Cardiac septum (tissue), 1 donor: ENCODE data around the gene SYT17. TPM values are rescaled to one million over a fixed set of nuclear protein-coding genes. Genes with fewer than 3 reads are reported as not detected.

Experiments used
- DNase-seq: peaks from one replicate; pipeline ENCODE4 v3.0.0-alpha.2; 2020; ENCODE audit warnings: low spot score
- intact Hi-C: fragments of 100-400 bp; cut with DNase I; formaldehyde crosslinking; loops from one replicate; pipeline ENCODE4 v1.14.0; 2022
- total RNA-seq: library from RNA; stranded (reverse); fragmentation: NEBNext Ultra II Directional; extraction: Animal tissue kit (Norgen Biotek cat#: 25700); gene quantifications from one replicate; pipeline ENCODE4 v1.2.1, GENCODE V29; 2021
- donor health status: DM: no; HTN: no; CAD: no.

Gene SYT17
- total RNA-seq, 1 donor from 2014 or later: 0.81 TPM

DNA sequence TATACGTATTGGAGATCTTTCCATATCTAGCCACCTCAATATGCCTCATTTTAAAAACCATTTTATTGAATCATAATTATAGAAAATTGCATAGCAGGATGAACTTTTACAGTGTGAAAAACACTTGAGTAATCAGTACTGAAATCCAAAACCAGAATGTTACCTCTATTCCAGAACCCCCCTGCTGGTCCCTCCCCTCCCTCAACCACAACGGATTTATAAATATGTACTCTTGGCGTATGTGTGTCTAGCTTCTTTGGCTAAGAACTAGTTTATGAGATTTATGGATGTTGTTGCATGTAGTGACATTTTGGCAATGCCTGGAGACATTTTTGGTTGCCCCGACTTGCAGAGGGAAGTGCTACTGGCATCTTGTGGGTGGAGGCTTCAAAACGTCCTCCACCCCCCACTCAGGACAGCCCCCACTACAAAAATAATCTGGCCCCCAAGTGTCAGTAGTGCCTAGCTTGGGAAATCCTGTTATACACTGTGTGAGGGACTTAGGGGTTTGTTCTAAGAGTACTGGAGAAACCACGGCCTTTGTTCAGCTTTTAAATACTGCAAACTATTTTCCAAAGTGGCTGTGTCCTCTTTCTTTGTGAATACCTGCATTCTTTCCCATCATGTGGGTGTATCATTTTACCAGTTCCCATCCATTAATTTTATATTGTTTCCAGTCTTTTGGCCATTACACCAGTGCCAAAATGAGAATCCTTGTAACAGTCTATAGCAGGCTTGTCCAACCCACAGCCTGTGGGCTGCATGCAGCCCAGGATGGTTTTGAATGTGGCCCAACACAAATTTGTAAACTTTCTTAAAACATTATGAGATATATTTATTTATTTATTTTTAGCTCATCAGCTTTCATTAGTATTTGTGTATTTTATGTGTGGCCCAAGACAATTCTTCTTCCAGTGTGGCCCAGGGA, 30.6 kb upstream of the SYT17 start:
- intact Hi-C loops: no loop called here
- DNase-seq: no peak

DNA sequence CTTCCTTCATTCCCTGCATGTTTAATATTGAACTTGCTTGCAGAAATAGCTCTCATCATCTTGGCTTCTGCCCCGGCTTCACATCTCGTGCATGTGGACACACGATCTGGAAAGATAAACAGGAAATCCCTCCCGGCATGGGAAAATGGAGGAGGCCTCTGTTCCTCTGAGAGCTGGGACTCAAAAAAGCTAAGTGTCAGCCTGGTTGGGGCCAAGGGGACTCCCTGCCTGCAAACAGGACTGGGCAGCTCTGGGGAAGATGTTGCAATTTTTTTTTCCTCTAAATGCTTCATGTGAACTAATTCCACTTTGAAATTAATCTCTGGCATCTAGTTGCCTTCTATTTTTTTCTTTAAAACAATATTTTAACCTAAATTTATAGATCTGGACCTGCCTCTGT, 29.4 kb upstream of the SYT17 start:
- intact Hi-C loops: no loop called here

DNA sequence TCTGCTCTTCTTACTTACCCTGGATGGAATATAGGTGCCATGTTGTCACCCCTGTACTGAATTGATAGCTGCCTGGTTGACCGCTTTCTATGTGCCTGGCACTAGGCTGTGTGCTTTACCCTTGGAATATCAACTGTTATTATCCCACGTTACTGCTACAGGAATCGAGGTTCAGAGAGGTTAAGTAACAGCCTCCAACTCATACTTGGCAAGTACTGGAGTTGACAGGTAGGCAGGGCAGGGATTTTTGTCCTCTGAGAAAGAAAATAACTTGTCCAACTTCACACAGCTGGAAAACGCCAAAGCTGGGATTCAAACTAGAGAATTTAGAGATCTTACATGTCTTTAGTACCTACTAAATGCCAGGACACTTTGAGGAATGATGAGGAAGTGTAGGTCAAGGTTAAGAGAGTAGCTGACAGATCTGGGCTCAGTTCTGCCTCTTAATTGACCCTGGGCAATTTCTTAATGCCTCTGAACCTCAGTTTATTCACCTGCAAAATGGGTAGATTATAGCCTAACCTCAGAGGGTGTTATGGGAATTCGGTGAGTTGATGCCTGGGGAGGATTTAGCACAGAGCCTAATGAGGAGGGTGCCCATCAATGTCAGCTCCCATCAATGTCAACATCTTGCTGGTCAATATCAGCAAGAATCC, 28.5 kb upstream of the SYT17 start:
- intact Hi-C loops: no loop called here
- DNase-seq: no peak

More for the DNA sequence above, 29.4 kb upstream of the SYT17 start:
- DNase-seq: no peak

DNA sequence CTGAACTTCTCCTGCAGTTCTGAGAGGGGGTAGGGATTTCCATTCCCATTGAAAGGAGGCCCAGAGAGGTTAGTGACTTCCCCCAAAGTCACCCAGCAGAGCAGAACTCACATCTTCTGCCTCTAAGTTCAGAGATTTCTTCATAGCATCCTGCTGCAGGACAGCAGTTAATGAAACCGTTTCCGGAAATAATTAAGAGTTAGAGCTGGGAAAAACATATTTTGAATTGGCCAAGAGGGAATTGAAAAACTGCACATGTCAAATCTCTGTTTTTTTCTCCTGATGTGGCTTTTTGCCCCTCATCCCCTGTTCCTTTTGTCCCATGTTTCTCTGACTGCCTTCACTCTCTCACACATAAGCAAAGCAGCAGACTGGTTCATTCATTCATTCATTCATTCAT, 27.6 kb upstream of the SYT17 start:
- no peak for DNase-seq
- intact Hi-C loops: no loop called here

DNA sequence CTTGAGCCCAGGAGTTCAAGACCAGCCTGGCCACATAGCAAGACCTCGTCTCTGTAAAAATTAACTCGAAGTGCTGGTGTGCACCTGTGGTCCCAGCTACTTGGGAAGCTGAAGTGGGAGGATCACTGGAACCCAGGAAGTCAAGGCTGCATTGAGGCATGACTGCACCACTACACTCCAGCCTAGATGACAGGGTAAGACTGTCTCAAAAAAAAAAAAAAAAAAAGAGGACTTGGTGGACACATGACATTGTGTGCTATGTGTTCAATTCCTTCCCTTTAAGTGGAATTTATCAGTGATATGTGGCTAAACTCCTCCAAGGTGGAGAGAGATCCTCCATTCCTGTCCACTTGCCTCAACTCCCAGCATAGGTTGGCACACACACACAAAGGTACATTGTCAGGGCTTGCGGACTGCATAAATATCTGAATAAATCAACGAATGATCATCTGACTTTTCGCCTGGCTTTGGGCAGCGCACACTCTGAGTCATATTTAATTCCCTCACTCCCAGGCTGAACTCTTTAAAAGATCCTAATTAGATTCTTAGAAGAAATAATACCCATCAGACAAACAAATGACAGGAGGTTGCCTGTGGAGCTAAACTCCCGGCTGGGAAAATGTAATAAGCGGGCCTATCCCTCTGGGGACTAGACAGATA, 25.0 kb upstream of the SYT17 start:
- intact Hi-C loops: no loop called here
- DNase-seq: no peak

DNA sequence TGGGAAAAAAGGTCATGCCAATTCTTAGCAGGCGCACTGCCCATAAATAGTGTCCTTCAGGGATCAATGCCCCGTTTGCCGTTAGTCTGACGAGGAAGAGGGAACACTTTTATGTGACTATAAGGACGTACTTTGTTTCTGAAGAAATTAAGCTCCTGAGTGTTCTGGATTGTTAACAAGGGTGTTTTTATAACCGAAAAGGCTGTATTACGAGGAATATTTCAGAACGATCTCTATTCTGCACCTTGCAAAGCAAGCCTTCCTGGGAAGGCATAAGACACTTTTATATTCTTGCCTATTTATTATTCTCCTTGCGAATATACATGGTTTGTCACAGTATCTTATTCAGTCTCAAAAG, 24.5 kb upstream of the SYT17 start:
- no peak for DNase-seq
- intact Hi-C loops: no loop called here

DNA sequence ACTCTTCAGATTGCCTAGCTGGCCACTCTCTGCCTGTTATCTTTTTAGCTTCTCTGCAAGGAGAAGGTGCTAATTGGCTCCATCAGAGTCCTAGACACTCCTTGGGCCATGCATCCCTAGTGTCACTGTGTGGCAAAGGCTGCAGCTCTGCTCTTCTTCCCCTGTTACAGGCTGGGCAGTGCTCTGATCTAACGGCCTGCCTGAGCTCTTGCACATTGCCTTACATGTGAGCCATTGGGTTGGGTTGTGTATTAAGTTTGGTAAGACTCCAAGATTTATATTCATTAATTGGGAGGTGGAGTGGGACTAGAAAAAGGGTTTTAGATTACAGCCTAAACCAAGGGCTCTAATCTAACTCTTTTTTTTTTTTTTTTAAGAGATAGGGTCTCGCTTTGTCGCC, 23.0 kb upstream of the SYT17 start:
- intact Hi-C loops: no loop called here
- DNase-seq: no peak

DNA sequence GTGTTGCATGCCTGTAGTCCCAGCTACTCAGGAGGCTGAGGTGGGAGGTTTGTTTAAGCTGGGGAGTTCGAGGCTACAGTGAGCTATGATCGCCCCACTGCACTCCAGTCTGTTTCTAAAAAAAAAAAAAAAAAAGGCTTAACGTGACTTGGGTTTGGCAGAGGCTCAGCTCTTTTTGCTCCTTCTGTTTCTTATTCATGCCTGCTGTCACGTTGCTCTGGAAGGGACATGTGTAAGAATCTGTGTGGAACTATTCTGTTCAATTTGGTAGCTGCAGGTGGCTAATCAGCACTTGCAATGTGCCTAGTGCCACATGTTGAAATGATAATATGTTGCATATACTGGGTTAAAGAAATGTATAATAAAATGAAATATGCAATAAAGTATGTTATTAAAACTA, 20.9 kb upstream of the SYT17 start:
- DNase-seq: no peak
- intact Hi-C loops: no loop called here

DNA sequence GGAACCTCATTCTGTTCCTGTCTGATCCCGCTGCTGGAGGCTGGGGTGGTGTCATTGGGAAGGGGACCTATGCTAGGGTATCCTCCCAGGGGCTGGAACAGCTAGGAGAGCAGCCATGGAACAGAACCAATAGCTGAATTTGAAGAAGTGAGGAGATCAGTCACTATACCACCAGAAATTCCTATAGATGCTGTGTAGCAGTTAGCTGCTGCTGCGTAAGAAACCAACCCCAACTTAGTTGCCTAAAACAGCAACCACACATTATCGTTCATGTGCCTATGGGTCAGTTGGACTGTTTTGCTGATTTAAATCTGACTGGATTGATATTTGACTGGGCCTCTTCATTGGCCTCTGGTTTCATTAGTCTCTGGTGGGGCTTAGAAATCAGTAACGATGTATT, 20.4 kb upstream of the SYT17 start:
- no peak for DNase-seq
- intact Hi-C loops: no loop called here

DNA sequence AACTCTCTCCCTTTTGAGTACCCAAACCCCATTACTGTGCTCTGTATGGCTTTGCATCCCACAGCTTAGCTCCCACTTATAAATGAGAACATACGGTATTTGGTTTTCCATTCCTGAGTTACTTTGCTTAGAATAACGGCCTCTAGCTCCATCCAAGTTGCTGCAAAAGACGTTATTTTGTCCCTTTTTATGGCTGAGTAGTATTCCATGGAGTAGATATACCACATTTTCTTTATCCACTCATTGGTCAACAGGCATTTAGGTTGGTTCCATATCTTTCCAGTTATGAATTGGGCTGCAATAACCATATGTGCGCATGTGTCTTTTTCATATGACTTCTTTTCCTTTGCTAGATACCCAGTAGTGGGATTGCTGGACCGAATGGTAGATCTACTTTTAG, 19.9 kb upstream of the SYT17 start:
- no peak for DNase-seq
- intact Hi-C loops: no loop called here

DNA sequence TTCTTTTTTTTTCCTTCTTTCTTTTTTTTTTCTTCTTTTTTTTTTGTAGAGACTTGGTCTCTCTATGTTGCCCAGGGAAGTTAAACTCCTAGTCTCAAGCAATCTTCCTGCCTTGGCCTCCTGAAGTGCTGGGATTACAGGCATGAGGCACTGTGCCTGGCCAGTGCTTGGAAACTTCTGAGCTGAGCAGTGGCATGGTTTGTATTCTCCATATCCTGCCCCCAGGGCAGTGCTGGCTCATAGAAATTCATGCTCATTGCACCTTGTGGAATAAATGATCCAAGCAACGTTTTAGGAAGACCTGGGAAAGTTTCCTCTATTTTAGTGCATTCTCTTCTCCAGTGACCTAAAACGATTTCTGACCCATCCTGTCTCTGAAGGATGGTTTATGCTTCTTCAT, 16.7 kb upstream of the SYT17 start:
- intact Hi-C loops: no loop called here
- no peak for DNase-seq

DNA sequence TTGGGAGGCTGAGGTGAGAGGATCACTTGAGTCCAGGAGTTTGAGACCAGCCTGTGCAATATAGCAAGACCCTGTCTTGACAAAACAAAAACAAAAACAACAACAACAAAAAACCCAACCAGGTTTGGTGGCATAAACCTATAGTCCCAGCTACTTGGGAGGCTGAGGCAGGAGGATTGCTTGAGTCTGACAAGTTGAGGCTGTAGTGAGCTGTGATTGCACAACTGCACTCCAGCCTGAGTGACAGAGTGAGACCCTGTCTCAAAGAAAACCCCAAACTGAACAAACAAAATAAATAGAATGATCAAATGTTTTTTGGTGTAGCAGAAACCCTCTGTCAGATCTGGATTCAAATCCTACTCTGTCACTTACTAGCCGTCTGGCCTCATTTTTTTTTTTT, 16.0 kb upstream of the SYT17 start:
- DNase-seq: no peak
- intact Hi-C loops: no loop called here

DNA sequence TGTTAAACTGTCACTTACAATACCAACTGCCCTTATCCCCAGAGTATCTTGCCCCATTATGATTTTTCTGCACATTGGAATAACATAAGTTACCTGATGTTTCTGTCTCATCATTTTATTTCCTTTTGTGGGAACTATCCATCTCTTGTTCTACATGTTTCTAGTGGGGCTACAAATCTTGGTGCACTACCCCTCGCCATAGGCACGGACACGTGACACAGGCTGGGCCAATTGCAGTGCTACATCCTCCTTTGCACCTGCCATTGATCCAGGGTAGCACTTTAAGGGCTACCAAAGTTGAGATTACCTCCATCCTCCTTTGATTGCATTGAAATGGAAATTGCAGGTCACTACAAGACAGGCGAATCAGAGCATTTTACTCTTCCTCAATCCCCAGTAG, 14.2 kb upstream of the SYT17 start:
- no peak for DNase-seq
- intact Hi-C loops: no loop called here

DNA sequence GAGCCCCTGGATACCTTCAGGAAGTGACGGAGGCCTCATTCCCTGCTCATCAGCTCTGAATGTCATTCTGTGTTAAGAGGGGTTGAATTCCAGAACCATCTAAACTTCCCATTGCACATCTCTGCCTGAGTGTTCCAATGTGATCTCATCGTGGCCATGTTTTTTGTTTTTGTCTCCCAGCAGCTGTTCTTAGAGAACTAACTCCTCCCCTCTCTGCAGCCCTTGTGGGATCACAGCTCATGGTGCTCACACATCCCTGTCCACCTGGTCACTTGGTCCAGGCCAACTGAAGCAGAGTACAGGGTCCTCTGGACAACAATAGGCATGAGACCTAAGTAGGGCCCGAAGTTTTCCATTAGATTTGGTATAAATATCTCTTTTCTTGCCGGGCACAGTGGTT, 6.0 kb upstream of the SYT17 start:
- intact Hi-C loops: loop anchor here (5.0 kb wide), 1 partner anchor 215 kb away; no protein-coding TSS in a partner anchor
- DNase-seq: no peak

DNA sequence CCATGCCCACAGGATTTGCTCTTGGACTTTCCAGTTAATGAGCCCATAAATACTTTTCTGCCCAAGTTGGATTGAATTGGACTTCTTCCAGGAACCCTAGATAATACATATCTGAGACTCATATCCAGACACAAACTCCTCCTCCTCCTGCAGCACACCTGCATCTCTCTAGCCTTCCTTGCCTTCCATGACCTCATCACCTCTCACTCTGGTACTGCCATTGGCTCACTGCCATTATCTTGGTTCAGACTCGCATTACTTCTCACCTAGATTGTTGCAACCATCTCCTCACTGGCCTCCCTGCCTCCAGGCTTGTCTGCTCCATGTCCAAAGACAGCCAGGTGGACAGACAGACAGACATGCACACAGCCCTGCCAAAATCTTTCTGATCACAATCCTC, 4.8 kb upstream of the SYT17 start:
- no peak for DNase-seq
- intact Hi-C loops: loop anchor here (5.0 kb wide), 1 partner anchor 214 kb away; no protein-coding TSS in a partner anchor

DNA sequence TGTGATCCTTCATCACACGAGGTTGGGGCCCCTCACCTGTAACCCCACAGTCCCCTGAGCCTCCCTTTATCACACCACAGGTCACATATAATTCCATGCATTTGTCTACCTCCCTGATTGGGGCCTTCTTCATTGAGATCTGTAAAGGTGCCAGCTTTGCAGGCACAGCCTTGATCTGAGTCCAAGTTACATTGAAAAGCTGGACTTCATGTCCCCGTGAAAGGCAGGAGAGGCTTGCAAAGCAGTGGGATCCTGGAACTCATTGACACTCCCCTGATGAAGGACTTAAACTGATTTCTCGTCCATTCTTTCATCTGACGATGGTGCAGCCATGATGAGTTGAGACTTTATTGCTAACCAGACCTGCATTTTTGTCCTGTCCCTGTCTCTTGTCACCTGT, 3.8 kb upstream of the SYT17 start:
- intact Hi-C loops: loop anchor here (5.0 kb wide), 1 partner anchor 213 kb away; no protein-coding TSS in a partner anchor
- DNase-seq: no peak

DNA sequence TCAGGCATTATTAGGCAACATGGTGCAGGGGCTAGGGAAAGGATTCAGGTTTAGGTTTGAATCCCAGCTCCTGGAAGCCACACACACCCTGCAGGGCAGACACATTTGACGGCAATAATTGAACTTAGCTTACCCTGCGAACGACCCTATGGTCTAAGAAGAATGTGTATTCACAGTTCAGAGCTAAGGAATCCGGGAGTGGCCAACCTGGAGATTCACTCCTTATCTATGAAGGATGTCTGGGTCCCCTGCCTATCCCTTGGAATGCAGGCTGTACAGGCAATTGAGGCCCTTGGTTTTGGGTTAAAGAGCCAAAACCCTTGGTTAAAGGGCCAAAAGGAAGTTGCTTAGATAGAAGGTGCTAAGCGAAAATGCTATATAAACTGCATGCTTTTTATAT, 2.9 kb upstream of the SYT17 start:
- no peak for DNase-seq
- intact Hi-C loops: loop anchor here (5.0 kb wide), 1 partner anchor 48 kb away; no protein-coding TSS in a partner anchor

DNA sequence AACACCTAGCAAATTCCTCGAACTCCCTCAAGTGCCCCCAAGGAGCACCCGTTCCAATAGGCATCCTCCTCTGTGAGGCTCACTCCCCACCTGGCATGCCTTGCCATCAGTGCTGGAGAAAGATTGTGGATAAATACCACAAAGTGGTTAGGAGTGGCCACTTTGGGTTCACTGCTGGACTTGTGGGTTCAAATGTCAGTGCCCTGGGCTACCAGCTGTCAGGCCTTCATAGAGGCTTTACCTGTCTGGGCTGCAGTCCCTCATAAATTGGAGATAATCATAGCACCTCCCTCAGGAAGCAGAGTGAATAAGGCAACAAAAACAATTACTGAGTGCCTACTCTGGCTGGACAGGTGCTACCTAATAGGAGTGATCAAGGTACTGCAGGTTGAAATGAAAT, 1.5 kb upstream of the SYT17 start:
- DNase-seq: no peak
- intact Hi-C loops: loop anchor here (5.0 kb wide), 1 partner anchor 49 kb away; no protein-coding TSS in a partner anchor

DNA sequence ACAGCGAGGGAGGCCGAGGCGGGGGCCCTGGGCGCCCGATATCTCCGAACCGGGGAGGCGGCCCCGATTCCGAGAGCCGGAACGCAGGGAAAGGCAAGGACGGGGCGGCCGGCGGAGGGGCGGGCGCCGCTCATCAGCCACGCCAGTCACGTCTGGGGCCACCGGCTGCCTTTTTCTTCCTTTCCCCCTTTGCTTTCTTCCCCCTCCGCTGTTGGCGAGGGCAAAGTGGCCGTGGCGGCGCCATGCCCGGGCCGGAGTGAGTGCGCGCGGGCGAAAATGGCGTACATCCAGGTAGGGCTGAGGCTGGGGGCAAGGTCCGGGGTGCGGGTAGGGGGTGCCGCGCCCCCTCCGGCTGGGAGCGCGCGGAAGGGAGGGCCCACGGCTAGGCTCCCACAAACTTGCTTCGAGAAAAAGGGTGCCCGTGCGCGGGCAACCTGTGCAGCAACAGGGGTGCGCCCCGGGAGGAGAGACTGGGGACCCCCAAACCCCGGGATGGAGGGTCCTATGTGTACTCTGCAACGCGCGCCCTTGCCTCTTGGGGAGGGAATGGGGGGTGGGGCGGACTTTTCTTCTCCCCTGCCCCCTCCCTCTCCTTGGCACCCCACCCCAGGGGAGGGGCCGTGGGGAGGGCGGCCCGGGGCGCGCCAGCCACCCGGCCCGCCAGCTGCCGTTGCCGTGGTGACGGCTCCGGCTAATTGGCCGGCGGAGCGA, 486 bp downstream of the SYT17 start:
- intact Hi-C loops: loop anchor here (5.0 kb wide), 1 partner anchor 51 kb away; no protein-coding TSS in a partner anchor
- no peak for DNase-seq
